NCI-H1092 (cell line): Measurements from ENCODE around the gene UNC119B.
A peak's percentile ranks its signal among the peaks of the same experiment; 100 is the strongest.
"Not testable (repeated sequence)": the region's sequence is repeated elsewhere in the genome, so short reads cannot be mapped to it uniquely, and the experiment has no call there.

Experiments used
- DNase-seq: peaks from one replicate; lab custom pipeline; 2025; lab: John Stamatoyannopoulos, UW

UNC119B gene

DNA sequence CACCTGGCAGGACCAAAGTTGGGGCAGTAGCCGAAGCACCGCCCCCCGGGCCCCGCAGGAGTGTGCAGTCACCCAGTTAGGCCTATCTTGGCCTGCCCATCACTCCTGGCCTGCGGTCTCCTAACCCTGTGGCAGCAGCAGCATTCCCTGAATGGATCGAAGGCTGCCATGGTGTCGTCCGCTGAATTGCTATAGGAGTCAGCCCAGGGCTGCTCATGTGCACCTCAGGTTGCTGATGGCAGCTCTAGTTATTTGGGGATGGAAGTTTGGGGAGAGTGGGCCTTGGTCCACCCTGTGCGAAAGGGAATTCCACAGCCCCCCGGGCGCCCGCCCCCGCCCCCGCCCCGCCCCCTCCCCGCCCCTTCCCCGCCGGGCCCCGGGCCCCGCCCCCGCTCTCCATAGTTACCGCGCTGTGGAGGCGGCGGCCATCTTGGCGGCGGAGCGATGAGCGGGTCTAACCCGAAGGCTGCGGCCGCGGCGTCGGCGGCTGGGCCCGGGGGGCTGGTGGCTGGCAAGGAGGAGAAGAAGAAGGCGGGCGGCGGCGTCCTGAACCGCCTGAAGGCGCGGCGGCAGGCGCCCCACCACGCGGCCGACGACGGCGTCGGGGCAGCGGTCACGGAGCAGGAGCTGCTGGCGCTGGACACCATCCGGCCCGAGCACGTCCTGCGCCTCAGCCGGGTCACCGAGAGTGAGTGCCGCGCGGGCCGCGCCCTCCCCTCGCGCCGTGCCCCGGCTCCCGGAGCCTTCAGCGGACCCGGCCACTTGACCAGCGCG is at the start of gene UNC119B:
Gene UNC119B, plus strand, starts transcription at position 428 of the 774 bp plus-strand sequence. Its CDS starts 17 bp downstream, at position 445.
- no peak for DNase-seq

- DNase-seq, result no peak
Measured at GRCh38 chr12:120661432-120661831, 48.8 kb upstream of the UNC119B start.

DNA sequence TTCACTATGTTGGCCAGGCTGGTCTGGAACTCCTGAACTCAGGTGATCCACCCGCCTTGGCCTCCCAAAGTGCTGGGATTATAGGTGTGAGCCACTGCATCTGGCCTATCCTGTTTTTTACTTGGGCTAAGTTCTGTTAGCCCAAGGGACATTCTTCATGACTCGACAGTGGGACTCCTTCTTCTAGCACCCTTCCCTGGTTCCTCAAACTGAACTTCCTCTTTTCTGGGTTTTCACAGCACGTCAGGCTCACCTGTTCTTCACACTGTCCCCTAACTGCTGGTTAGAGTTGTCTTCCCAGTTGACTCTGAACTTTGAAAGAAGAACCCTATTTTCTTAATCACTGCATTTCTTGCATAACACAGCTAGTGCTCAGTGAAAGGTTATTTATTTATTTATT is 47.4 kb upstream of the UNC119B start:
- no peak for DNase-seq

DNA sequence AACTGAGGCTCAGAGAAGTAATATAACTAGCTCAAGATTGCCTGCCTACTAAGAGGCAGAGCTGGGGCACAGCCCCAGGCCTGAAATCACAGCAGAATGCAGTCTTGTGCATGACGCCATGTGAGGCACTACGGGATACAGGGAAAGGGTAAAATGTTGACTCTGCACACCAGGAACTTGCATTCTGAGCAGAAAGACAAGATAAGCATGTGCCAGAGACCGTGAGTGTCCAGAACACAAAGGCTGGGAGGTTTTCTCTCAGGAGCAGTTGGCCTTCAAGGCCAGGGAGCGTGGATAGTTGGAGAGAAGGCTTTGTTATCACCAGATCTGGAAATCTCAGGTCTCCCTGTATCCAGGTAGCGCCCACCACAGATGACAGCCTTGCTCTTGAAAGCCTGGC is 46.5 kb upstream of the UNC119B start:
- no peak for DNase-seq

GRCh38 chr12:120666571-120667390 is 43.5 kb upstream of the UNC119B start:
- DNase-seq, result no peak

DNA sequence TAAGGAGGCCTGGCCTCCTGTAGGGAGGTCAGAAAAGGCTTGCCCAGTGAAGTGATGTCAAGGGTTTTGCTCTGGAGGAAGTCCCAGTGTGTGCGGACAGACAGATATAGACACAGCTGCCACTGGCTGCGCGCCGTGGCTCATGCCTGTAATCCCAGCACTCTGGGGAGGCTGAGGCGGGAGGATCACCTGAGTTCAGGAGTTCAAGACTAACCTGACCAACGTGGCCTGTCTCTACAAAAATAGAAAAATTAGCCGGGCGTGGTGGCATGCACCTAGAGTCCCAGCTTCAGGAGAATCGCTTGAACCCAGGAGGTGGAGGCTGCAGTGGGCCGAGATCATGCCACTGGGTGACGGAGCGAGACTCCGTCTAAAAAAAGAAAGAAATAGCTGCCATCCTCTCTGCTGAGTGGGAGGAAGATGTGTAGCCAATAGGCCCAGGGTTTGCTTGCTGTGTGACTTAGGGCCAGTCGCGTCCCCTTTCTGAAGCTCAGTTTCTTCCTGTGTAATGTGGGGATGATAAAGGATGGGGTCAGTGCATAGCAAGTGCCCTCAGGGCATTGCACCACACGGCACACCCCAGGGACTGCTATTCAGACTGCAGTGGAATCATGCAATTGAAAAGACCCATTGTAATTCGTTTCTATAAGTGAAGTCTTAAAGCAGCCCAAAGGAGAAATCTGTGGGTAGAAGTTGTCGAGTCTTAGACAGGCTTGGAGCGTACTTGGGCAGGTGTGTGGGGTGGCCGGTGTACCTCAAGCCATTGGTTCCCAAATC is 42.0 kb upstream of the UNC119B start:
- DNase-seq, result no peak

GRCh38 chr12:120668868-120669840 is 41.1 kb upstream of the UNC119B start:
- no peak for DNase-seq

- not testable (repeated sequence) for DNase-seq
Measured at GRCh38 chr12:120670237-120670636, 40.0 kb upstream of the UNC119B start.

- no peak for DNase-seq
Measured at GRCh38 chr12:120670667-120671066, 39.6 kb upstream of the UNC119B start.

- DNase-seq, result no peak
Measured at GRCh38 chr12:120674097-120674636, 36.1 kb upstream of the UNC119B start.

DNA sequence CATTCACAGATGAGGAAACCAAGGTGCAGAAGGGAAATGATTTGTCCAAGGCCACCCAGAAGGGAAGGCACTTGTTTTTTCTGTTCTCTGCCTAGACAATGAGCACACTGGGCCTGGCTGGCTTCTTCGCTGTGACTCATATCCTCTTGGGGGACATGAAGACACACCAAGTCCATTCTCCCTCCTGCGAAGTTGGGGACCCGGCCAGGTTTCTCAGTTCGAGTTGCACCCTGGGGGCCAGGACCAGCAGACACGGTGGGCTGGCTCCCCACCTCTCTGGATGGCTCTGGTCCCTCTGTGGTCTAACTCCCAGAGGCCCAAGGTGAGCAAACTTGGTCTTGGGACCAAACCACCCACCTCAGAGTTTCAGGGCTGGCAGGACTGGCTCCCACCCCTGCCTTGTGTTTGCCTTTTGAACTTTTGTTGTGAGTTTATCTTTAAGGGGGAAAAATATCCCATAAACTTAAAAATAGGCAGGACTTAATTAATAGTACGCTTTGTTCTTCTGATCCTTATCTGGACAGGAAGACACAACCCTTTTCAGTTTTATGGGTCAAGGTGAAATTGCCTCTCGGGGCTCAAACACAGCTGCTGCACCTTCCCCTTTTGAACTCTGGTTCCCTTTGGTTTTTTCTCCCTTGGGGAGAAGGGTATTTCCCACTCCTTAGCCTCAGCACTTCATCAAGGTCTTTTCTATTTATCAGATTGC is 32.3 kb upstream of the UNC119B start:
- DNase-seq, result no peak

DNA sequence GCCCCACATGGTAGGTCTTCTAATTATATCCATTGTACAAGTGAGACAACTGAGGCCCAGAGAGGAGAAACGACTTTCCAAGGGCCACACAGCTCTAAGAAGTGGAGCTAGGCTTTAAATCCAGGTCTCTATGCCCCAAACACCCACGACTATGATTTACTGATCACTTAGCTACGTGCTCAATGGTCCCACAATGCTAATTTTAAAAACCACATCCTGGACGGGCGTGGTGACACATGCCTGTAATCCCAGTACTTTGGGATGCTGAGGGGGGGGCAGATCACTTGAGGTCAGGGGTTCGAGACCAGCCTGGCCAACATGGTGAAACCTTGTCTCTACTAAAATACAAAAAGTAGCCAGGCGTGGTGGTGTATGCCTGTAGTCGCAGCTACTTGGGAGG is 31.7 kb upstream of the UNC119B start:
- no peak for DNase-seq

DNA sequence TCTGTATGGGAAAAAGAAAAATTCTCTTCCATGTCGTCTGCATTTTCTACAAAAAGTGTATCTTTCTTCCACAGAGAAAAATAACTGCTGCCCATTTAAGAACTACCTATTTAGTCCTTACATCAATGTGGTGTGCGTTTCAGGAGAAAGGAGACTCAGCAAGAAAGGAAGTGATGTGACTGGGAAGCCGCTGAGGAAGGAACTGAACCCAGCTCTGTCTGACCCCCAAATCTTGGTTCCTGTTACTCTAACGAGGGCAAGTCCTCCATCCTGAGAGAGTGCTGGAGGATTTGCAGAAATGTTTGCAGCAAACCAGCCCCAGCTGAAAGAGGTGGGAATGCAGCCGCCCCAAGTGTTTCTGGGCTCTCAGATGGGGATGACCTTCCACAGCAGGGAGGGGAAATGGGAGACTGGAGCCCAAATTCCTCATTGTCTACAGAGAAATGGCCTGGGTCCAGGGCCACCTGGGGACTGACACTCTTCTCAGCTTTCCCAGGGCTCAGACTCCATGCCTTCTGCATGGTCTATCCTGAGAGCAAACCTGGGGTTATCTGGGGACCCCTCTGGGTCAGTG is 30.0 kb upstream of the UNC119B start:
- no peak for DNase-seq

DNA sequence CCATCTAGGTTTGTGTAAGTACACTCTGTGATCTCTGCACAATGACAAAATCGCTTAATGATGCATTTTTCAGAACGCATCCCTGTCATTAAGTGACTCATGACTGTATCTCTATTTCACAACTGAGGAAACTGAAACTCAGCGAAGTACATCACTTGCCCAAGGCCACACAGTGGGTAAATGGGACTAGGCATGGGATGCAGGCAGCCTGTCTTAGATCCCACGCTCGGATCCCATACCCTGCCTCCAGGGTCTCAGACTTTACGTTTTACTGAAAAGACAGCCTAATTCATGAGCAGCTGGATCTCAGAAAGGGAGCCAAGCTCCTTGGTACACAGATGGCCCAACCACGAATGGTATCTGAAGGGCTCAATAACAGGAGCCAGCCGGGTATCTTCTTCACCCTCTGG is 25.7 kb upstream of the UNC119B start:
- DNase-seq, result no peak

GRCh38 chr12:120685522-120685921 is 24.7 kb upstream of the UNC119B start:
- DNase-seq, result no peak

GRCh38 chr12:120686151-120686689 is 24.0 kb upstream of the UNC119B start:
- DNase-seq, result peak; percentile 95

GRCh38 chr12:120686690-120687577 is 23.3 kb upstream of the UNC119B start, which contains the start of gene MLEC:
TSS of gene MLEC (plus strand) at chr12:120687149. CDS start at chr12:120687297, 148 bp downstream.
- DNase-seq, result peak; percentile 95

- no peak for DNase-seq
Measured at GRCh38 chr12:120687578-120688289, 22.5 kb upstream of the UNC119B start.
